Tibial artery (tissue), 4 donors: Measurements from ENCODE around the gene HIRIP3.
A peak's percentile ranks its signal among the peaks of the same experiment; 100 is the strongest.

ENCODE experiments used
- DNase-seq, 2 donors: peaks; one replicate each; pipeline ENCODE4 v3.0.0-alpha.2; 2019
- H3K27ac ChIP-seq, 2 donors: fragments of 200-600 bp; sonication (generic) in 1 of 2; 1 replicate in 1 of 2; 2 replicates in 1 of 2; pipeline ENCODE4 v1.5.1; 2018 to 2019; ENCODE audit warnings: mild to moderate bottlenecking in 1 of 2
- H3K27me3 ChIP-seq, 2 donors: fragments of 200-600 bp; sonication (generic) in 1 of 2; one replicate each; pipeline versions ENCODE4 v1.5.1 to v1.6.0; 2016 to 2019
- H3K36me3 ChIP-seq, 3 donors: fragments of 200-600 bp; sonication (generic) in 2 of 3; one replicate each; pipeline ENCODE4 v1.5.1; 2016 to 2019; ENCODE audit warnings: mild to moderate bottlenecking in 2 of 3
- H3K4me1 ChIP-seq, 4 donors: fragments of 200-600 bp; sonication (generic) in 2 of 4; 1 replicate in 3 of 4; 2 replicates in 1 of 4; pipeline ENCODE4 v1.5.1; 2016 to 2019
- H3K4me3 ChIP-seq, 2 donors: fragments of 200-600 bp; sonication (generic) in 1 of 2; 1 replicate in 1 of 2; 2 replicates in 1 of 2; pipeline ENCODE4 v1.5.1; 2018 to 2019; ENCODE audit warnings: mild to moderate bottlenecking in 2 of 2
- H3K9me3 ChIP-seq, 3 donors: fragments of 200-600 bp; sonication (generic) in 1 of 3; one replicate each; pipeline ENCODE4 v1.5.1; 2016 to 2019
- intact Hi-C: fragments of 100-400 bp; cut with DNase I; formaldehyde crosslinking; loops from one replicate; pipeline ENCODE4 v1.15.0; 2023; ENCODE audit warnings: low total_unique reads
- TF ChIP-seq, protein P1 (sequence below), 2 experiments: fragments of 200-600 bp in 1 of 2; fragments of 450-650 bp in 1 of 2; IDR thresholded peaks; one replicate each; pipeline ENCODE4 v1.5.1; 2017 to 2019; ENCODE audit warnings: antibody characterized with exemption in 2 of 2, mild to moderate bottlenecking in 1 of 2, moderate library complexity in 1 of 2

The HIRIP3 gene

DNA sequence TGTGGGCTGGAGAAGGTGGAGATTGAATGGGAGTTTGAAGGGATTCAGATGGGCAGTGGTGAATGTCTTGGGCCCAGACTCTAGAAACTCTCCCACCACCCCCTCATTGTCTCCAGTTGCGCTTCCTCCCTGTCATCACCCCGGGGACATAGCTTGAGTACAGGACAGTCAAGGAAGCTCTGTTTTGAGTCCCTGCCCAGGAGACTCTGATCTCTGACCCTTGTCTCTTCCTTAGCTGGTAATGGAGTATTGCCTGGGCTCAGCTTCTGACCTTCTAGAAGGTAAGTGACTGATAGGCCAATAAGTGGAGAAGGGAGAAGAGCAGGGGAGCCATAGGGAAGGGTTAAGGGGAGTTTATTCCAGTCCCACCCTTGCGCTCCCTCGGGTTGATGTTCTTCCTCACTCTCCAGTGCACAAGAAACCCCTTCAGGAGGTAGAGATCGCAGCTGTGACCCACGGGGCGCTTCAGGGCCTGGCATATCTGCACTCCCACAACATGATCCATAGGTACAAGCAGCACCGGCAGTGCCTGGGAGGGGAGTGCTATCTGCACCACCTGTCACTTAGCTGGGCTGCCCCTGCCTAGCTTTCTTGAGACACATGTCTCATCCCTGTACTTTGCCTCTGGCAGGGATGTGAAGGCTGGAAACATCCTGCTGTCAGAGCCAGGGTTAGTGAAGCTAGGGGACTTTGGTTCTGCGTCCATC, 16.7 kb downstream of the HIRIP3 start:
- Histone ChIP-seq H3K4me1 (peaks cover 0 to 35% (median 26%) of the 10 kb centered on the region in 4 donors), H3K27ac (no peak overlapping the region)

DNA sequence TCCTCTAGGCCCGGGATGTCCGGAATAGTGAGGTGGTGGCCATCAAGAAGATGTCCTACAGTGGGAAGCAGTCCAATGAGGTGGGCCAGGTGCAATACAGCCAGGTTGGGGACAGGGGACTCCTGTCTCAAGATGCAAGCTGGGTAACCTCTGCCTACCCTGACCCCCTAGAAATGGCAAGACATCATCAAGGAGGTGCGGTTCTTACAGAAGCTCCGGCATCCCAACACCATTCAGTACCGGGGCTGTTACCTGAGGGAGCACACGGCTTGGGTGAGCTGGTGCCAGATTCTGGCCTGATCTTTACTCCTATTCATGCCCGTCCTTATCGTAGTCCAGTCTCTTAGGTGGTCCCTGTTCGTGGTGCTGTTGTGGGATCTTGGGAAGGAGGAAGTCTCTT, 17.3 kb downstream of the HIRIP3 start:
- DNase-seq, result no peak
- Histone ChIP-seq H3K4me3 (no peak overlapping the region), H3K9me3 (no peaks in the 10 kb centered on the region), H3K27me3 (no peaks in the 10 kb centered on the region), H3K4me1 (peaks cover 0 to 39% (median 28%) of the 10 kb centered on the region in 4 donors), H3K36me3 (peaks cover 47 to 58% (median 55%) of the 10 kb centered on the region in 3 donors), H3K27ac (no peak overlapping the region)
- intact Hi-C loops, result no loop called here
- TF ChIP-seq, protein P1, sequence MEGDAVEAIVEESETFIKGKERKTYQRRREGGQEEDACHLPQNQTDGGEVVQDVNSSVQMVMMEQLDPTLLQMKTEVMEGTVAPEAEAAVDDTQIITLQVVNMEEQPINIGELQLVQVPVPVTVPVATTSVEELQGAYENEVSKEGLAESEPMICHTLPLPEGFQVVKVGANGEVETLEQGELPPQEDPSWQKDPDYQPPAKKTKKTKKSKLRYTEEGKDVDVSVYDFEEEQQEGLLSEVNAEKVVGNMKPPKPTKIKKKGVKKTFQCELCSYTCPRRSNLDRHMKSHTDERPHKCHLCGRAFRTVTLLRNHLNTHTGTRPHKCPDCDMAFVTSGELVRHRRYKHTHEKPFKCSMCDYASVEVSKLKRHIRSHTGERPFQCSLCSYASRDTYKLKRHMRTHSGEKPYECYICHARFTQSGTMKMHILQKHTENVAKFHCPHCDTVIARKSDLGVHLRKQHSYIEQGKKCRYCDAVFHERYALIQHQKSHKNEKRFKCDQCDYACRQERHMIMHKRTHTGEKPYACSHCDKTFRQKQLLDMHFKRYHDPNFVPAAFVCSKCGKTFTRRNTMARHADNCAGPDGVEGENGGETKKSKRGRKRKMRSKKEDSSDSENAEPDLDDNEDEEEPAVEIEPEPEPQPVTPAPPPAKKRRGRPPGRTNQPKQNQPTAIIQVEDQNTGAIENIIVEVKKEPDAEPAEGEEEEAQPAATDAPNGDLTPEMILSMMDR (IDR thresholded peaks at IDR 0.05), result no peak

More for the DNA sequence above, 16.7 kb downstream of the HIRIP3 start:
- no peak for DNase-seq
- Histone ChIP-seq H3K36me3 (peaks cover 53 to 64% (median 61%) of the 10 kb centered on the region in 3 donors), H3K27me3 (no peaks in the 10 kb centered on the region), H3K4me3 (no peak overlapping the region), H3K9me3 (no peaks in the 10 kb centered on the region)
- TF ChIP-seq, protein P1 (IDR thresholded peaks at IDR 0.05), result no peak
- intact Hi-C loops, result no loop called here

DNA sequence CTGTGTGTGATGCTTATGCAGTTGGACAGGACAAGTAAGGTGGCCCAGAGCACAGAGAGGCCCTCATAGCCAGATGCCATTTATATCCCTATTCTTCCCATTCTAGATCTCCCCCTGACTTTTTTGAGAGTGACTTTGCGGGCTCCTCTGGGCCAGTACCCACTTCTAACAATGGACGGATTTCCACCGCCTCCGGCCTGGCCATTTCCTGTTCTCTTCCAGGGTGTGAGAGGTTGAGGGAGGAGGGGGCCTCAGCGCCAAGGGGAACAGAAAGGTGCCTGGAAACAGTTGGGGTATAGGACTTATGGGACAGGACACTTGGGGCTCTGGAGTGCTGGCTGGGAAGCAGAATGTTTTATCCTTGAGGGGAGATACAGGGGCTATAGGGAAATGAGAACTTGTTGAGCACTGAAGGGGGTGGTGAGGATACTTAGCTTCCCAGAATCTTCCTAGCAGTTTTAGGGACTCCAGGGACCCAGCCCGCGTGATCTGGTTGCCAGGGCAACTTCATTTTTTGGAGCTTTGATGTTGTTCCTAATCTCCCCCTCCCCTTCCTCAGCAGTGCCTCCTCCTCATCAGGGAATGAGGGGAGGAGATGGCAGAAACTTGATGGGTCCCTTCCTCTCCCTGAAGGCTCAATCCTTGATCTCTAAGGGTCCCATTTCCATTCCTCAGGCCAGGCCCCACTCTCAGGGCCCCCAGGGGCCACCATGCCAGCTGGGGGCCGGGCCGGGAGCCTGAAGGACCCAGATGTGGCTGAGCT, 18.2 kb downstream of the HIRIP3 start:
- Histone ChIP-seq H3K27ac (peak overlapping the region in 1 of 2 donors; percentile 16), H3K4me3 (no peak overlapping the region), H3K9me3 (no peaks in the 10 kb centered on the region), H3K4me1 (peaks cover 0 to 40% (median 28%) of the 10 kb centered on the region in 4 donors), H3K27me3 (no peaks in the 10 kb centered on the region), H3K36me3 (peaks cover 39 to 50% (median 46%) of the 10 kb centered on the region in 3 donors)
- intact Hi-C loops, result no loop called here
- no peak for DNase-seq
- TF ChIP-seq, protein P1 (IDR thresholded peaks at IDR 0.05), result no peak

DNA sequence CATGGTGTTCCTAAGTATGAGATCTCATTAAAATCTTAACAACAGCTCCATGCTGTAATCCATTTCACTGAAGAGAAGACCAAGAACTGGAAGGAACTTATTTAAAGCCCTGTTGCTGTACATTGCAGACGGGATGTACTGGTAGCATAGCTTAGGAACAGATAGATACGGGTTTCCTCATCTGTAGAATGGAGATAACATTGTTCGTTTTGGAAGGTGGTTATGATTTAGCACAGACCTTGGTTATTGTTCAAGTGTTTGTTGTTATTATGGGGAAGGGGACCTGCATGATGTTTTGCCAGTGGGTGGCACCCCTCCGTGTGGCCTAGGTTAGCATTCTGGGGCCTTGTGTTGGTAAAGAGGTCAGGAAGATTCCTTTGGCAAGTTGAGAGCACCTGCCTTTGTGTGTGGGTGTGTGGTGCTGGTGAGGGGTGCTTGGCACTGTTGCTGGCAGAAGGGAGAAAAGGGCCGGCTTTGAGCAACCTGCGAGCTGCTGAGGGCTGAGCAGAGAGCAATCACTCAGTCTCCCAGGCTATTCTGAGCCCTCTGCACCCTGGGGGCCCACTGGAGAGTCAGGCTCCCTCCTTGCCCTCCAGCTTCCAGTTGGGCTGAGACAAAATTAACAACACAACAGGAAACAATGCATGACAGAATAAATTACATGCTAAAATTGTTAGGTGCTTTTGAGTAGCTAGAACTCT, 19.5 kb downstream of the HIRIP3 start:
- H3K36me3 ChIP-seq, result peaks cover 26 to 42% (median 33%) of the 10 kb centered on the region in 3 donors
- H3K4me1 ChIP-seq, result peaks cover 0 to 40% (median 28%) of the 10 kb centered on the region in 4 donors
- no peaks in the 10 kb centered on the region for H3K9me3 ChIP-seq
- peak overlapping the region in 1 of 2 donors; percentile 86 for H3K27ac ChIP-seq
- H3K4me3 ChIP-seq, result peak overlapping the region; percentile 70 to 90
- no peak for DNase-seq
- intact Hi-C loops, result no loop called here
- TF ChIP-seq, protein P1 (IDR thresholded peaks at IDR 0.05), result no peak
- no peaks in the 10 kb centered on the region for H3K27me3 ChIP-seq

DNA sequence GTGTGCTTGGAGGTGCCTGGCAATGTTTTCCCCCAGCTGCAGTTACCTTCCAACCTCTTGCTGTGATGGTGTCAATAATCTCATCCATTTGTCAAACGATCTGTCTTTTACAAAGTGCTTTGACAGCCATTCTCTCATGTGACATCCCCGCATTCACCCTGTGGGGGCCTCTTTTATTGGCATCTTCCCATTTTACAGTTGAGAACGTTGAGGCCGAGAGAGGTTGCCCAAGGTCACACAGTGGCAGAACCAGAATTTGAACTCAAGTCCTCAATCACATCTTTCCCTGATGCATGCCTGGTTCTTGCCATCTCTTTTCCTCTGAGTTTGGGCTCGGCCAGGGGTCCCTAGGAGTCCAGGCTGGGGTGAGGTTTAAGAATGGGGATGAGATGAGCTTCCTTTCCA, 20.3 kb downstream of the HIRIP3 start:
- Histone ChIP-seq H3K4me3 (peak overlapping the region; percentile 70 to 90), H3K4me1 (peaks cover 0 to 40% (median 28%) of the 10 kb centered on the region in 4 donors), H3K36me3 (peaks cover 20 to 40% (median 31%) of the 10 kb centered on the region in 3 donors), H3K27me3 (no peaks in the 10 kb centered on the region), H3K9me3 (no peaks in the 10 kb centered on the region), H3K27ac (peak overlapping the region in 1 of 2 donors; percentile 86)
- TF ChIP-seq, protein P1 (IDR thresholded peaks at IDR 0.05), result no peak
- DNase-seq, result no peak
- intact Hi-C loops, result no loop called here
